Activated CD8-positive, alpha-beta memory T cell treated with anti-CD3 and anti-CD28 coated beads, Interleukin-2, amount 50 U/mL, for 48 hours (primary cell): ENCODE measurements around the gene TMEM259.
A peak's percentile ranks its signal among the peaks of the same experiment; 100 is the strongest.

Source experiments
- DNase-seq: peaks from one replicate; pipeline ENCODE4 v3.0.0-alpha.2; 2020

The TMEM259 gene

DNA sequence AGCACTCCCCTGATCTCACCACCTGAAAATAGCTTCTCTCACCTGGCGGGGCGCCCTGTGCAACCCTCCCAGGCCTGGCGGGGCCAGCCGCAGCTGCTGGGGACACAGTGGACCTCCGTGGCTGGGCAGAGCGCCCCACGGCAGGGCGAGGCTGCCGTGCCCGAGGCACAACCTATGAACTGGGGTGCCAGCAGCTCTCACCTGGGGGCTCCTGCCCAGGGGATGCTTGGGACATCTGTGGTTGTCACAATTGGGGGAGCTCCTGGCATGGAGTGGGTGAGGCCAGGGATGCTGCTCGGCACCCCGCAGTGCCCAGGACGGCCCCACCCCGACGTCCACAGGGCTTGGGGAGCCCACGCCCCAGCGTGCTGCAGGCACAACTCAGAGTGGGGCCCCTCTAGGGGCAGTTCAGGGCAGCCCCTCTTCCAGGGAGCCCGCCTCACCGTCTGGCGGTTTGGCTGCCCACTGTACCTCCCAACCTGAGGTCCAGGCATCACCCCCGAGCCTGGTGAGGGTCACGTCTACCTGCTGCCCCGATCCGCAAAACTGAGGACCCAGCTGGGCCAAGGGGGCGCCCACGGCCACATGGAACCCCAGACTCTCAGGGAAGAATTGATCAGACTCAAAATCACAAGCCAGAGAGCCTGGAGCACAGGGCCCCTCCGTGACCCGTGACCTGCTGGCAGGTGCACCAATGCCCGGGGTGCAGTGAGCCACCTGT lies 5.7 kb downstream of the TMEM259 start:
- DNase-seq = no peak

DNA sequence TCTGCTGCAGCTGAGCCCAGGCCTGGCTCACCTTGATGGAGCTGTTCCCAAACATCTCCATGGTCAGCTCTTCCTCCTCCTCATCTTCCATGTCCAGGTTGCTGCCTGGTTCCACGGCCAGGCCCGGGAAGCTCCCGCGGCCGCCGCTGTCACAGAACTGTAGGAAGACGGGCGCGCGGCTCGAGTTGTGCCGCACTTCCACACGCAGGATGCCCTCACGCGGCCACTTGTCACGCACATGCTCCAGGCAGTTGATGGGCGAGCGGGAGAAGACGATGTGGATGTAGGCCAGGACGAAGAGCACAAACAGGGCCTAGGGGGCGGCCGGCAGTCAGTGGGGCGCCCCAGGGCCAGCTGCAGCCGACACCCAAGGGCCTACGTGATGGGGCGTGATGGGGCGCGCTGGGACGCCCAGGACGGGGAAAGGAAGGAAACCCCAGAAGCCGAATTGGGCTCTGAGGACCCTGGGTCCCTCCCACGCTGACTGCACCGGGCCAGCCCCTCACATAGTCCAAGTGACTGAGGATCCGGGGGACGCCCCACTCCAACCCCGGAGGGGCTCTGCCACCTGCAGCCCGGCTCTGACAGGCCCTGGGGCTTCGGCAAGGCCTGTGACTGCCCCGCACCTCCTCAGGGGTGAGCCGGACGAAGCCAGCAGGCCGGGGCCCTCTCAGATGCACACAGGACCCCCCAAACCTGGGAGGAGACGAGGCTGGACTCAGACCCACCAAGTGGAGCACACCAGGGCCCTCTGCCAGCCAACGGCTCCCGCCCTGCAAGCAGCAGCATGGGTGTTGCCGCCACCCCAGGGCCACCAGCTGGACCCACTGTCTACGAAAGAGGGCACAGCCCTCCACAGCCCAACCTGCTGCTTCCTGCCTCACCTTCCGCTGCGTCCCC lies 6.5 kb downstream of the TMEM259 start:
- no peak for DNase-seq

- no peak for DNase-seq
These were observed 7.7 kb downstream of the TMEM259 start for GRCh38 chr19:1013218-1013617.

DNA sequence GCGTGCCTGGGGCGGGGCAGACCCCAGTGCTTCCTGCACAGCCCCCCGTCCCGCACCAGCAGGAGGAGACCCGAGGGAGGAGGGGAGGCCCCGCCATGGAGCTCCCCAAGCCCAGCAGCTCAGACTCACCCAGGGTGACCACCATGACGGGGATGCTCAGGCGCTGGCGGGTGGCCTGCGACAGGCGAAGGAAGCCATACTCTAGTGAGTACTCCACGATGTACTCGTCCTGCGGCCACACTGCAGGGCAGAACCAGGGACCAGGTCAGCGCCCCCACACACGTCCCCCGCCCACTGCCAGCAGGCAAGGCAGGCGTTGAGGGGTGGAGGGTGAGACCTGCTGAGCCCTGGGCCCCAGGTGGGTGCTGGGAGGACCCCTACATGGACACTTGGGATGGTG lies 8.6 kb downstream of the TMEM259 start:
- no peak for DNase-seq

DNA sequence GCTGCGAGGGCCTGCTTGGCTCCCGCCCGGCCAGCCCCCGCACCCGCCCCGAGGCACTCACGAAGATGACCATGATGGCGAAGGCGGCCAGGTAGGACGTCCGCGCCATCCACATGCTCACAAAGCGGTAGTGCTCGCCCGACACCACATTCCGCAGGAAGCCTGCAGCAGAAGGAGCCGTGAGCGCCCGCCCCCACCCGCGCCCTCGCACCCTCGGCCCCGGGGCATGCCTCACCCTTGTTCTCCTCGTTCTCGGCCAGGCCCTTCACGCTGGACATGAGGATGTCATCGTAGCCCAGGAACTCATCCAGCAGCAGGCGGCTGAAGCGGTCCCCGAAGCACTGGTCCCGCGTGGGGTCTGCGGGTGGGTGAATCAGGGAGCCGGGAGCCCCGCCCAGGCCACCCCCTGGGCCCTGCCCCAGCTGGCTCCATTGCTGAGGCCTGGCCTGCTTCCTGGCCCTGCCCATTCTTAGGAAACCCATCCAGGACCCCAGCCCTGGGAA lies 9.0 kb downstream of the TMEM259 start:
- no peak for DNase-seq

GRCh38 chr19:1010586-1011510 lies 10.1 kb downstream of the TMEM259 start:
- DNase-seq = no peak

DNA sequence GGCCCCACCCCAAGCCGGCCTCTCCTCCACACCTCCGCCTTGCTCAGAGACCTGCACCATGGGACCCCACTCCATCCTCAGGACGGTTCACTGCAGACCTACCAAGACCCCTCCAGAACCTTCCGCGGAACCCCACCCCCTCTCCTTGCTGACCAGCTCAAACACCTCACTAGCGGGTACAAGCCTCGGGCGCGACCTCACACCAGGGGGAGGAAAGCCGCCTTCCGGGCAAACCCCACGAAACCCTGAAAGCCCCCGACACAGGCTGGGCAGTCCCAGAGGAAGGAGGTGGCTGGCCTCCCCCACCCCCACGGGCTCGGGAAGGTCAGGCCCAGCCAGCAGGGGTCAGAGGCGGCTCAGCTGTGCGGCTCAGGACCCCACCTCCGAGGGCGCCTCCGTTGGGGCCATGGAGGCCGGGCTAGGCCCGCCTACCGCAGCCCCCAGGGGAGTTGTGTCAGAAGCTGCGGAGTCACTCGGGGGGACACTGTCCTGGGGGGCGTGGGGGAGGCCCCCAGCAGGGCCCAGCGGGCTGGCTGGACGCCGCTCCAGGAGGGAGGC lies 10.9 kb downstream of the TMEM259 start:
- DNase-seq = no peak

GRCh38 chr19:1009041-1009980 lies 11.6 kb downstream of the TMEM259 start:
- DNase-seq = no peak

DNA sequence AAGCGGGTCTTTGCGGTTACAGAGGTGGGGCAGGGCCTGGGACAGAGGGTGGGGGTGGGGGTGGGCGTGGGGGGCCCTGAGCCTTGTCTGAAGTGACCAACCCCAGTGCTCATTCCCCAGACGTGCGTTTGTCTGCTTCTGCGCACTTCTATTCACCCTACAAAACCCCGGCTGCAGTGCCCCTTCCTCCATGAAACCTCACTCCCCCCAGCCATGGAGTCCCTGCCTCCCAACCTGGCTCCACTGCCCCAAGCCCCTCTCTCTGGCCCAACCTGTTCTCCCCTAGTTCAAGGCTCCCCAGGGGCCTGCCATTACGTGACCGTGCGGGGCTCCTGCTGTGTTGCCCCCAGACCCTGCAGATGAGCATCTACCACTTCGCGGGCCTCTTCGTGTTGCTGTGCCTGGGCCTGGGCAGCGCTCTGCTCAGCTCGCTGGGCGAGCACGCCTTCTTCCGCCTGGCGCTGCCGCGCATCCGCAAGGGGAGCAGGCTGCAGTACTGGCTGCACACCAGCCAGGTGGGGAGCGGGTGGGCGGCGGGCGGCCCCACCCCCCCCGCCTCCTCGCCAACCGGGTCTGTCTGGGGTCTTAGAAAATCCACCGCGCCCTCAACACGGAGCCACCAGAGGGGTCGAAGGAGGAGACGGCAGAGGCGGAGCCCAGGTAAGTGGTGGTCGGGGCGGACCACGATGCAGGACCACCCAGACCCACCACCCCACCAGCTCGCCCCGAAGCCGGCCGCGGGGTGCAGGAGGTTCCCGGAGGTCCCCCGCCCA lies 12.5 kb downstream of the TMEM259 start:
- DNase-seq = no peak

DNA sequence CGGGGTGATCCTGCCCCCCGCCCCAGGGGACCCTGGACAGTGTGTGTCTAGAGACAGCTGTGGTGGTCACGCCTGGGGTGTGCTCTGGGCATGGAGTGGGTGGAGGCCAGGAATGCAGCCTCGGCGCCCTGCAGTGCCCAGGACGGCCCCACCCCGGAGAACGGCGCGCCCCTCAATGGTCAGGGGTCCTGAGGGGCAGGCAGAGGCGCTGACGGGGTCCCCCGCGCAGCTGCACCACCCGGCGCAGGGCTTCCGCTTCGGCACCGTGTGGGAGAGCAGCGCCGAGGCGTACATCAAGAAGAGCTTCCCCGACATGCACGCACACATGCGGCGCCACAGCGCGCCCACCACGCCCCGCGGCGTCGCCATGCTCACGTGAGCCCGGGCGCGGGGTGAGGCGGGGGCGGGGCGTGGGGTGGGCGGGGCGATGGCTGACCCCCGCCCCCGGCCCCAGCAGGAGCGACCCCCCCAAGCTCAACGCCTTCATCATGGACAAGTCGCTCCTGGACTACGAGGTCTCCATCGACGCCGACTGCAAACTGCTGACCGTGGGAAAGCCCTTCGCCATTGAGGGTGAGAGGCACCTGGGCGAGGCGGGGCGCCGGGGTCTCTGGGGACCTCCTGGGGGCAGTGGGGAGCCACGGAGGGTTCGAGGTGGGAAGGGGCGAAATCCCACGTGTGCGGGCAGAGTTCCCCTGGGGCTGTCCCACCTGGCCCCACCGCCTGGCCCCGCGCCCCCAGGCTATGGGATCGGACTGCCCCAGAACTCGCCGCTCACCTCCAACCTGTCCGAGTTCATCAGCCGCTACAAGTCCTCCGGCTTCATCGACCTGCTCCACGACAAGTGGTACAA lies 13.3 kb downstream of the TMEM259 start:
- no peak for DNase-seq

DNA sequence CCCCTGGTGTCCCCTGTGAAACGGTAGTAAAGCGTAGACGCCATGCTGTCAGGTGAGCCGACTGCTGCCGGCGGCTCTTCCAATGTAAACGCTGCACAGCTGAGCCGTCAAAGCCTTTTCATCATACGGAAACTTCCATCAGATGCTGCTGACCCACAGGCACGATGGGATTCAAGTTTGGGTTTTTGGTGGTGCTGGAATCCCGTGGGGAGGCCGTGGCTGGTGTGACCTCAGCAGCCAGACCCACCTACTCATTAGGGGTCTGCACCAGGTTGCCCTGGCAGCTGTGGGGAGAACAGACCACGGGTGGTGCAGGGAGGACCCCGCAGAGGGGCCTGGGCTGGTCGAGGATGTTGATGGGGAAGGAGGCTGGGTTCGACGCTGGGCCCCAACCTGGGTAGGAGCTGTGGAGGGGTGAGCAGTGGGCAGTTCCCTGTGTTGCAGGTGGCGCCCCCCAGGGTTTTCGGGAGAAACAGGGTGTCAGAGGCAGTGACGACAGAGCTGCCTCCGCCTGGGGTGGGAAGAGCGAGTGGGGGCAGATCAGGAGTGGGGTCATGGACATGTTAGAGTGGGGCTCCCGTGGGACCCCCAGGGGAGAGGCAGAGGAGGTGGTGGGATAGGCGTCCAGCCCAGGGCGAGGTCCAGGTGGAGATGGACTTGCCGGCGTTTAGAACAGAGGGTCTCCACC lies 14.1 kb downstream of the TMEM259 start:
- no peak for DNase-seq

DNA sequence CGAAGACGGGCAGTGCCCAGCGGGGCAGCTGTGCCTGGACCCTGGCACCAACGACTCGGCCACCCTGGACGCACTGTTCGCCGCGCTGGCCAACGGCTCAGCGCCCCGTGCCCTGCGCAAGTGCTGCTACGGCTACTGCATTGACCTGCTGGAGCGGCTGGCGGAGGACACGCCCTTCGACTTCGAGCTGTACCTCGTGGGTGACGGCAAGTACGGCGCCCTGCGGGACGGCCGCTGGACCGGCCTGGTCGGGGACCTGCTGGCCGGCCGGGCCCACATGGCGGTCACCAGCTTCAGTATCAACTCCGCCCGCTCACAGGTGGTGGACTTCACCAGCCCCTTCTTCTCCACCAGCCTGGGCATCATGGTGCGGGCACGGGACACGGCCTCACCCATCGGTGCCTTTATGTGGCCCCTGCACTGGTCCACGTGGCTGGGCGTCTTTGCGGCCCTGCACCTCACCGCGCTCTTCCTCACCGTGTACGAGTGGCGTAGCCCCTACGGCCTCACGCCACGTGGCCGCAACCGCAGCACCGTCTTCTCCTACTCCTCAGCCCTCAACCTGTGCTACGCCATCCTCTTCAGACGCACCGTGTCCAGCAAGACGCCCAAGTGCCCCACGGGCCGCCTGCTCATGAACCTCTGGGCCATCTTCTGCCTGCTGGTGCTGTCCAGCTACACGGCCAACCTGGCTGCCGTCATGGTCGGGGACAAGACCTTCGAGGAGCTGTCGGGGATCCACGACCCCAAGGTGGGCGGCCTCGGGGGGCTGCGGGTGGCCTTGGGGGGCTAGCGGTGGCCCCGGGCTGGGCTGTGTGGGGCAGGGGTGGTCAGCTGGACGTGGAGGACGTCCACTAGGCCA lies 15.9 kb downstream of the TMEM259 start:
- no peak for DNase-seq

- DNase-seq = no peak
These were observed 16.6 kb downstream of the TMEM259 start for GRCh38 chr19:1004204-1004802.

DNA sequence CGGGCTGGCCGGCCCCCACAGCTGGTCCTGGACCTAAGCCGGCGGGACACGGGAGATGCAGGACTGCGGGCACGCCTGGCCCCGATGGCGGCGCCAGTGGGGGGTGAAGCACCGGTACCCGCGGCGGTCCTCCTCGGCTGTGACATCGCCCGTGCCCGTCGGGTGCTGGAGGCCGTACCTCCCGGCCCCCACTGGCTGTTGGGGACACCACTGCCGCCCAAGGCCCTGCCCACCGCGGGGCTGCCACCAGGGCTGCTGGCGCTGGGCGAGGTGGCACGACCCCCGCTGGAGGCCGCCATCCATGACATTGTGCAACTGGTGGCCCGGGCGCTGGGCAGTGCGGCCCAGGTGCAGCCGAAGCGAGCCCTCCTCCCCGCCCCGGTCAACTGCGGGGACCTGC lies 17.6 kb downstream of the TMEM259 start:
- no peak for DNase-seq

GRCh38 chr19:1002600-1002999 lies 18.3 kb downstream of the TMEM259 start:
- DNase-seq = no peak

- peak; percentile 94 for DNase-seq
These were observed 19.3 kb downstream of the TMEM259 start for GRCh38 chr19:1001538-1002166.
